ENCODE measurements around the gene MAP7D1.
A peak's percentile ranks its signal among the peaks of the same experiment; 100 is the strongest.

Gene MAP7D1

GRCh38 chr1:36155408-36156328 is at the start of gene MAP7D1:
MAP7D1 (plus strand) TSS chr1:36156160; CDS start chr1:36156418, 258 bp downstream.
- in situ Hi-C loops (cut with HindIII; ENCODE audit: low sequenced_read_pairs), result no loop called here
- no peak for TF ChIP-seq CTCF (IDR thresholded peaks at IDR 0.05; ENCODE audit: low read depth, low read length)

DNA sequence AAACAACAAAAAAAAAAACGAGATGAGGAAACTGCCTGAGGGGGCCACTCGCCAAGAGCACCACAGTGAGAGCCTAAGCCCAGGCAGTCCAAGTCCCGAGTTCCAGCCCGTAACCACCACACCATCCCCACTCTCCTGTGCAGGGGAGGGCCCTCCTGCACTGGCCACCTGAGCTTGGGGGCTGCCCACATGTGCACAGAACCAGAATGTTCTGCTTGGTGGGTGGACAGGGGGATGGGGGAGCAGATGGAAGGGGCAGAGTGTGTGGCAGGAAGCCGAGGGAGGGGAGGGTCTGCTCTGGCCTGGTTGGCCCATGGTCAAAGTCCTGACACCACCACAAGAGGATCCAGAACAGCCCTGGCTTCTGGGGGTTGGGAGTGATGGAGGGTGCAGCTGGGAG is 49.7 kb upstream of the MAP7D1 start:
- DNase-seq (ENCODE audit: low read depth, low spot score), result no peak
- no peak for TF ChIP-seq CTCF (IDR thresholded peaks at IDR 0.05; ENCODE audit: low read depth, low read length)
- in situ Hi-C loops (cut with HindIII; ENCODE audit: low sequenced_read_pairs), result no loop called here
- H3K4me3 ChIP-seq (ENCODE audit: low read depth, low read length), result no peak overlapping the region

More at GRCh38 chr1:36155408-36156328, at the start of gene MAP7D1:
- H3K4me3 ChIP-seq (ENCODE audit: low read depth, low read length), result peak within 1 kb of the TSS; percentile 97
- peak; percentile 86 for DNase-seq (ENCODE audit: low read depth, low spot score)

DNA sequence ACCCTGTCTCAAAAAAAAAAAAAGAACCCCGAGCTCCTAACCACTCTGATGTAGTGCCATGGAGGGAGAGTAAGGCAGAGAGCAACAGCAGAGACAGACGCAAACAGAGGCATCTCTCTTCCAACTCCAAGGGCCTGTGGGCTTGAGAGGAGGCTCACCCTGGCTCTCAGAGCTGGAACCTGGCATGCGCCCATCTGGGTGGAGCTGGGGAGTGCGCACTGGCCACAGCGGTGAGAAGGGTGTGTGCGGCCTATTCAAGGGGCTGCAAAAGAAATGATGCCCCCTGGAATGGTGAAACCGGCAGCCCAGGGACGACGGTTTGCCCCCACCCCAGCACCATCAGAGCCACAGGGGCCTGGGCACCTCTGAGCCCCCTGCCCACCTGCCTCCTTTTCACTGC is 48.6 kb upstream of the MAP7D1 start:
- TF ChIP-seq CTCF (IDR thresholded peaks at IDR 0.05; ENCODE audit: low read depth, low read length), result no peak
- in situ Hi-C loops (cut with HindIII; ENCODE audit: low sequenced_read_pairs), result no loop called here
- DNase-seq (ENCODE audit: low read depth, low spot score), result no peak
- H3K4me3 ChIP-seq (ENCODE audit: low read depth, low read length), result no peak overlapping the region

DNA sequence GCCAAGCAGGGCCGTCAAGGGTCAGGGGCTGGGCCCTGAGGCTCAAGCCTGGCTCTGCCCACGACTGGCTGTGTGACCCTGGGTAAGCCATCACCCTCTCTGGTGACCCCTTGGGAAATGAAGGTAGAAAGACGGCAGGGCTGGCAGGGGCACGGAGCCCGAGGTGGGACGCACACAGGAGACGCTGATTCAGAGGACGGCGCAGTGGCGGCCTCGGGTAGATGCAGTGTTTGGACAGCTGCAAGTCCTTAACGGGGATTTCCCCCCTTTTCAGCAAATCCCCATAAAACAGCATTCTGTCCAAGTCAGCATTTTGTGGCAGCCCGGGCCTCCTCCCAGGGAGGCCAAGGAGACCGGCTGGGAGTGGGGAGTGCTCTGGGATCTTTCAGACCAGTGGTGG is 47.6 kb upstream of the MAP7D1 start:
- in situ Hi-C loops (cut with HindIII; ENCODE audit: low sequenced_read_pairs), result no loop called here
- peak; percentile 68 for DNase-seq (ENCODE audit: low read depth, low spot score)

DNA sequence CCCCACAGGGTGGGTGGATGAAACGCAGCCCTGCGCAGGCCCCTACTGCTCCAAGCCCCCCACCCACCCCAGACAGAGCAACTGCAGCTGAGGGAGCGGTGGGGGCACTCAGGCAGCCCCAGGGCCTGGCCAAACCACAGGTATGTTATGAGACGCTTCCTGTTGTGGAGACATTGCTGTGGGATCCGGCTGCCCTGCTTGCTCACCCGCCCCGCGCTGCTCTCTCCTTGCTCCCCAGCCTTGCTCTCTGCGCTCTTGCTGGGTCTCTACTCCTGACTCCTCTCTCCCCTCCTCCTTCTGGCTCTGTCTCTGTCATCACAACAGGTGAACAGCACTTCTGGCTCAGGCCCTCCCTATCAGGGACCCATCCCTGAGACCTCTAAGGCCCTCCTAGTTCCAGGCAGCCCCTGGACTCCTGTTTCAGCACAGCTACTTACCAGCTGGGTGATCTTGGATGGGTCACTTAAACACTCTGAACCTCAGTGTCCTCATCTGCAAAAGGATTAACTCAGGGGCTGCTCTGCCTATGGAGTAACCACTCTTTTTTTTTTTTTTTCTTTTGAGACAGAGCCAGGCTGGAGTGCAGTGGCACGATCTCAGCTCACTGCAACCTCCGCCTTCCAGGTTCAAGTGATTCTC is 46.8 kb upstream of the MAP7D1 start:
- peak; percentile 82 for DNase-seq (ENCODE audit: low read depth, low spot score)

More for the DNA sequence above, 47.6 kb upstream of the MAP7D1 start:
- no peak overlapping the region for H3K4me3 ChIP-seq (ENCODE audit: low read depth, low read length)
- TF ChIP-seq CTCF (IDR thresholded peaks at IDR 0.05; ENCODE audit: low read depth, low read length), result no peak

DNA sequence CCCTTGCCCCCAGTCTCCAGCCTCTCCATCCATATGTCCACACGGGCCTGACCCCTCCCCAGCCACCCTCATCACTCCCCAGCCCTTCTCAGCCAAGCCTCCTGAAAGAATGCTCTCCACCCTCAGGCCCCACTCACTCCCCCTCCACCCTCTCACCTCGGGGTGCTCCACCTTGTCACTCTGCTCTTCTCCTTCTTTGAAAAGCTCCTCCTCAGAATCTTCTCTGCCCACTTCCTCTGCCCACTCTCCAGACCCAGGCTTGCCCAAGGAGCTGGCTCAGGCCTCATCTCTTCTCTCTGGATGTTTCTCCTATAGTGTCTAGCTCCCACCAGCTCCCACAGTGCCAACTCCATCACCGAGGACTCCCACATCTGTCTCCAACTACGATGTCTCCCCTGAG is 44.8 kb upstream of the MAP7D1 start:
- no peak for TF ChIP-seq CTCF (IDR thresholded peaks at IDR 0.05; ENCODE audit: low read depth, low read length)

More for the DNA sequence above, 46.8 kb upstream of the MAP7D1 start:
- in situ Hi-C loops (cut with HindIII; ENCODE audit: low sequenced_read_pairs), result no loop called here
- TF ChIP-seq CTCF (IDR thresholded peaks at IDR 0.05; ENCODE audit: low read depth, low read length), result no peak
- no peak overlapping the region for H3K4me3 ChIP-seq (ENCODE audit: low read depth, low read length)

More for the DNA sequence above, 44.8 kb upstream of the MAP7D1 start:
- no peak overlapping the region for H3K4me3 ChIP-seq (ENCODE audit: low read depth, low read length)
- no peak for DNase-seq (ENCODE audit: low read depth, low spot score)
- in situ Hi-C loops (cut with HindIII; ENCODE audit: low sequenced_read_pairs), result no loop called here
